ENCODE data around the gene GNG10.

Gene GNG10

DNA sequence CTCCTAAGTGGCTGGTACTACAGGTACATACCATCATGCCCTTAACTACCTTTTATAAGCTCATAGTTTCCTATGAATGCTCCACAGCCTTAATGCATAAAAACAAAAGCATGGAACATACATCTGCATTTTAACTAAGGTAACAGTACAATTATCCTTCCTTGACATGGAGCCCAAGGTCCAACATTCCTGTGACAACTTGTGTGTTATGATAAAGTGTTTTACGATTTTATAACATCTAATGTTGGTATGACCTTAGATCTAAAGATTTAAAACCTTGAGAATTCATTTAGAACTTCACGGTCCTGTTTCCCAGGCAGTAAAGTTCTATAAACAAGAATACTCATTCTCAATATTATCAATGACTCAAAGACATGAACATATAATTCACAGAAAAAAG, 43.1 kb downstream of the GNG10 start:
- in situ Hi-C loops (cut with MboI; ENCODE audit: low sequenced_read_pairs, unreplicated experiment), result no loop called here
- DNase-seq (ENCODE audit: low spot score), result no peak
- no peak for TF ChIP-seq CTCF (IDR thresholded peaks at IDR 0.05; ENCODE audit: borderline replicate concordance, control extremely low read depth, extremely low read depth, insufficient read depth, missing control alignments)

DNA sequence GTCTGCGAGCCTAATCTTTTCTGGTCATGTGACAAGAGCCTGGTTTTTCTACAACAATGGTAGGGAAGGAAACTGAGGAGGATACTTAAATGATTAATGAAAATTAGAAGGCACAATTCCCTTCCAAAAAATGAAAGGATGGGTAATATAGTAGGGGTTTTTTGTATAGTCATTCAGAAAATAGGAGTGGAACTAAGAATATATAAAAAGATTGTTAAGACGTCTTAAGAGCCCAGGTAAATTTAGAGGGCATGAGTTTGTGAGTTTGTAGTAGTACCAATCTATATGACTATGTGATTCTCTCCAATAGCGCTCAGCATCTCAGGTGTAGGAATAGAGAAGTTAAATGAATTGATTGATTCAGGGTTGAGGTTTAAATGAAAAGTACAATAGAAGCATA, 50.1 kb downstream of the GNG10 start:
- no peak for TF ChIP-seq CTCF (IDR thresholded peaks at IDR 0.05; ENCODE audit: borderline replicate concordance, control extremely low read depth, extremely low read depth, insufficient read depth, missing control alignments)
- in situ Hi-C loops (cut with MboI; ENCODE audit: low sequenced_read_pairs, unreplicated experiment), result no loop called here
- DNase-seq (ENCODE audit: low spot score), result no peak

DNA sequence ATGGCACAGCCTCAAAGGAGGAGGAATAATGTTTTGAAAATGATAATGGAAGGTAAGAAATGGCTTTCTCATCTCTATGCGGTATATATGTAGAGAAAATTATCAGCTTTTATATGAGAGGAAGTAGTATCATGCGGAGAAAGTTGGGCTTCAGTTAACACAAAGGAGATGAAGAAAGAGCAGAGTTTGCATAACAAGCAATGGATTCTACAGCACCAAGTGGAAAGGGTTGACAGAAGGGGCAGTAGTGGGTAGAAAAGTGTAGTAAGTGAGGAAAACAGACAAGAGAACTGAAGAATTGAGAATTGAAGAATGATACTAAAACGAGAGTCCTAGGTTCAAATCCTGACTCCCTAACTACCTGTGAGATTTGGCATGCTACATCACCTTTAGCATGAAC, 51.0 kb downstream of the GNG10 start:
- DNase-seq (ENCODE audit: low spot score), result no peak
- no peak for TF ChIP-seq CTCF (IDR thresholded peaks at IDR 0.05; ENCODE audit: borderline replicate concordance, control extremely low read depth, extremely low read depth, insufficient read depth, missing control alignments)
- in situ Hi-C loops (cut with MboI; ENCODE audit: low sequenced_read_pairs, unreplicated experiment), result no loop called here

DNA sequence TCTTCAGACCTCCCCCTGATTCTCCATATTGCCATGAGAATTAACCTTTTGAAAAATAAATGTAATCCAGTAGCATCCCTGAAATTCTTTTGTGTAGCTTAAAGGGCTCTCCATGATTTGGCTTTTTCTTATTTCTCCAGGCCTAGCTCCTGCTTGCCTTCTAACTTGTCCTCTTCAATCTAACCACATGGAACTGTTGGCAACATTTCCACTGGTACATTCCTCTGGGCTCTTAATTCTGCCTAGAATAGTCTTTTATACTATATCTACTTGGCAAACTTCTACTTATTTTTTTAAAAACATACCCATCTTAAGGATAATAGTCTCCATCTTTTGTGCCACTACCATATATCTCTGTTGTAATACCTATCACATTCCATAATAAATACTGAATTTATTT, 54.1 kb downstream of the GNG10 start:
- no peak for TF ChIP-seq CTCF (IDR thresholded peaks at IDR 0.05; ENCODE audit: borderline replicate concordance, control extremely low read depth, extremely low read depth, insufficient read depth, missing control alignments)
- in situ Hi-C loops (cut with MboI; ENCODE audit: low sequenced_read_pairs, unreplicated experiment), result no loop called here
- DNase-seq (ENCODE audit: low spot score), result no peak

GRCh38 chr9:111719541-111719940, 58.1 kb downstream of the GNG10 start:
- in situ Hi-C loops (cut with MboI; ENCODE audit: low sequenced_read_pairs, unreplicated experiment), result no loop called here
- DNase-seq (ENCODE audit: low spot score), result no peak

More at GRCh38 chr9:111719541-111719940, 58.1 kb downstream of the GNG10 start:
- no peak for TF ChIP-seq CTCF (IDR thresholded peaks at IDR 0.05; ENCODE audit: borderline replicate concordance, control extremely low read depth, extremely low read depth, insufficient read depth, missing control alignments)

Data from GM13976 (cell line).